ENCODE data around the gene EHBP1L1. TPM values are rescaled to one million over a fixed set of nuclear protein-coding genes. Genes with fewer than 3 reads are reported as not detected.
A peak's percentile ranks its signal among the peaks of the same experiment; 100 is the strongest.

EHBP1L1 gene
- total and polyA plus RNA-seq, 5 donors from 2014 or later: 7.8 to 143 (median 9.4) TPM

DNA sequence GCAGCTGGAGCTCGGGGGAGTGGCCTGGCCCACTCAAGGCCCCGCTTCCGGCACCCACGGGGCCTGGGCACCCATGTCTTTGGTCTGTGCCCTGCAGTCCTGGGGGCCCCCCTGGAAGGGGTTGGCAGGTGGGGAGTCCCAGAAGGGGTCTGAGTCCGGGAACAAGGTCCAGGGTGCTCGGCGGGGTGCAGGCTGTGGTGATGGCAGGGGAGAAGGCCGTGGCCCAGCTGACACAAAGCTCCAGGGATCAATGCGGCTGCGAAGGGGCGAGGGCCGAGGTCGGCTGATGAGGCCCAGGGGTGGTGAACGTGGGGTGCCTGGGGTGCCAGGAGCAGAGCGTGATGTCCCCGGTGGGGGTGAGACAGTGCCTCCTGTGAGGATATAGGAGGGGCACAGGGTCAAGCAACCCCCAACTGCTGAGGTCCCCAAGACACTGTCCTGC, 22.4 kb downstream of the EHBP1L1 start:
- peaks cover 0 to 23% (median 6%) of the 10 kb centered on the region in 4 donors for H3K4me1 Mint-ChIP-seq
- no peak for DNase-seq

DNA sequence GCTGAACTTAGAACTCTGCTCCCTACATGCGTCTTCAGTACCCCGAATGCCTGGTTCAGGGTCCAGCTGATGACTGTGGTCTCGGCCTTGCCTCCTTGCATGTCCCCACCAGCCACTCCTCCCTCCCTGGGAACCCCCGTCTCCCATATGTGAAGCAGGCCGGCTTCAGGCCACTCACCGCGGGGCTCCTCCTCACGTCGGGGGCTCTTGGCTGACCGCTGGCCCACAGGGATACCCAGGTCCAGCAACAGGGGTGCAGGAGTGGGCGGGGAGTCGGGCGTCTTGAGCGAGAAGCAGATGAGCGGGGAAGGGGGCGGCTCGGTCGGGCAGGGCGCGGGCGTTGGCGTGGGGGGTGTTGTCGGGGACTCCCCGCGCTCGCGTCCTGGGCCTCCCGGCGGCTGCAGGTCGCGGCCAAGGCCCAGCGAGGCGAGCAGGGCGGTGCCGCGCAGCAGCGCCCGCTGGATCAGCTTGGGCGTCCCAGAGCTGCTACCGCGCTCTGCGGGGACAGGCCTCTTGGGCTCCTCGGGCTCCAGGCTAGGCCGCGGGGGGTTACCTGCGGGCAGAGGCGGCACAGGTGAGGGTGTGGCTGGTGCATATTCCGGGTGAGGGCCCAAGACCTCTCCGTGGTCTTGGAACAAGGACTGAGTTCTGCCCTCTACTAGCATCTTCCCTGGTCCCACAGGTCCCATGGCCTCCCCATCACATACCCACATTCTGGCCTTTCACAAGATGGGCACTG, 23.5 kb downstream of the EHBP1L1 start:
- Mint-ChIP-seq H3K36me3 (peaks cover 8% of the 10 kb centered on the region), H3K27me3 (no peaks in the 10 kb centered on the region), H3K27ac (peak overlapping the region in 2 of 3 donors; percentile 46 to 85), H3K9me3 (no peaks in the 10 kb centered on the region), H3K4me1 (peaks cover 0 to 17% (median 6%) of the 10 kb centered on the region in 4 donors), H3K4me3 (no peak overlapping the region)
- peaks cover 20% of the 10 kb centered on the region for H3K36me3 ChIP-seq (ENCODE audit: control insufficient read depth, insufficient read depth, low read length)
- no peak overlapping the region for H3K4me3 ChIP-seq (ENCODE audit: low read depth, low read length)
- H3K4me1 ChIP-seq (ENCODE audit: control insufficient read depth, insufficient read depth, low read length, poor library complexity, severe bottlenecking): peaks cover 10% of the 10 kb centered on the region
- H3K27ac ChIP-seq (ENCODE audit: insufficient read depth, low read length, poor library complexity, severe bottlenecking): no peak overlapping the region
- H3K9me3 ChIP-seq (ENCODE audit: control insufficient read depth in 2 of 2, low read length in 2 of 2): no peaks in the 10 kb centered on the region
- DNase-seq (no peak), ATAC-seq (ENCODE audit: low read depth in 2 of 2) (no peak)
- no peaks in the 10 kb centered on the region for H3K27me3 ChIP-seq (ENCODE audit: control insufficient read depth, insufficient read depth, low read length)

More for the DNA sequence above, 22.4 kb downstream of the EHBP1L1 start:
- peaks cover 3% of the 10 kb centered on the region for H3K36me3 Mint-ChIP-seq
- H3K27me3 ChIP-seq (ENCODE audit: control insufficient read depth, insufficient read depth, low read length): no peaks in the 10 kb centered on the region
- H3K4me1 ChIP-seq (ENCODE audit: control insufficient read depth, insufficient read depth, low read length, poor library complexity, severe bottlenecking): peaks cover 10% of the 10 kb centered on the region
- H3K9me3 ChIP-seq (ENCODE audit: control insufficient read depth in 2 of 2, low read length in 2 of 2): no peaks in the 10 kb centered on the region
- H3K4me3 ChIP-seq (ENCODE audit: low read depth, low read length): no peak overlapping the region
- peaks cover 9% of the 10 kb centered on the region for H3K36me3 ChIP-seq (ENCODE audit: control insufficient read depth, insufficient read depth, low read length)
- H3K27ac ChIP-seq (ENCODE audit: insufficient read depth, low read length, poor library complexity, severe bottlenecking): no peak overlapping the region
- H3K27me3 Mint-ChIP-seq: no peaks in the 10 kb centered on the region
- H3K4me3 Mint-ChIP-seq: no peak overlapping the region
- H3K9me3 Mint-ChIP-seq: no peaks in the 10 kb centered on the region
- H3K27ac Mint-ChIP-seq: no peak overlapping the region
- ATAC-seq (ENCODE audit: low read depth in 2 of 2): no peak

DNA sequence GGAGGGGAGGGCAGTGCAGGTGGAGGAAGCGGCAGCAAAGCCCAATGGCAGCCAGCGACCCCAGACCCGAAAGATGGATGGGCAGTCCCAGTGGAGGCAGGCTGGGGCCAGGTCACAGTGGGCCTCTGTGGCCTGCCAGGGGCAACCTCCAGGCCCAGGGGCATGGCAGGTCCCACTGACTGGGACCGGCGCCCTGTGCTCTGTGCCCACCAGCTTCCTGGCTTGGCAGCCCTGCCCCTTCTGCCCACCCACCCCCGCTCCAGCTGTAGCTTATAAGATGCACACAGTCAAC, 24.0 kb downstream of the EHBP1L1 start:
- DNase-seq (no peak), ATAC-seq (ENCODE audit: low read depth in 2 of 2) (no peak)
- peaks cover 0 to 13% (median 4%) of the 10 kb centered on the region in 4 donors for H3K4me1 Mint-ChIP-seq
- Histone ChIP-seq H3K27ac (ENCODE audit: insufficient read depth, low read length, poor library complexity, severe bottlenecking) (no peak overlapping the region), H3K9me3 (ENCODE audit: control insufficient read depth in 2 of 2, low read length in 2 of 2) (no peaks in the 10 kb centered on the region), H3K4me3 (ENCODE audit: low read depth, low read length) (no peak overlapping the region), H3K27me3 (ENCODE audit: control insufficient read depth, insufficient read depth, low read length) (no peaks in the 10 kb centered on the region), H3K4me1 (ENCODE audit: control insufficient read depth, insufficient read depth, low read length, poor library complexity, severe bottlenecking) (peaks cover 9% of the 10 kb centered on the region), H3K36me3 (ENCODE audit: control insufficient read depth, insufficient read depth, low read length) (peaks cover 24% of the 10 kb centered on the region)
- no peak overlapping the region for H3K4me3 Mint-ChIP-seq
- H3K27ac Mint-ChIP-seq: peak overlapping the region in 1 of 3 donors; percentile 67
- H3K36me3 Mint-ChIP-seq: peaks cover 8% of the 10 kb centered on the region
- H3K9me3 Mint-ChIP-seq: no peaks in the 10 kb centered on the region
- H3K27me3 Mint-ChIP-seq: no peaks in the 10 kb centered on the region

DNA sequence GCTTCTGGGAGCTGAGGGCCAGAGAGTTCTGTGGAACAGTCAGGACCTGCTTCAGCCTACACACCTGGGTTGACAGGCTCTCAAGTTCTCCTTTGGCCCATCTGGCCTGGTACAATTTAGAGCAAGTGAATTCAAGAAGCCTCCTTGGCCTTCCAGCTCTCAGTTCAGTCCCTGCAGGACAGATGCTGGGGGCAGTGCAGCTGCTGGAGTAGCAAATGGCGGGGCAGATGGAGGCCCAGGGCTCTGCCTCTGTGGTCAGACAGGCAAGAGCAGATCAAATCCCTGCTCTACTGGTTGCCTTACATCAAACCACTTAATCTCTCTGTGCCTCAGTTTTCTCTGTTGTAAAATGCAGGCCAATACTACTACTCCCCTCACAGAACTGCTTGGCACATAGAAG, 28.4 kb downstream of the EHBP1L1 start:
- H3K36me3 ChIP-seq (ENCODE audit: control insufficient read depth, insufficient read depth, low read length): peaks cover 46% of the 10 kb centered on the region
- no peaks in the 10 kb centered on the region for H3K9me3 Mint-ChIP-seq
- DNase-seq (no peak), ATAC-seq (ENCODE audit: low read depth in 2 of 2) (no peak)
- H3K4me1 Mint-ChIP-seq: peaks cover 0 to 8% (median 5%) of the 10 kb centered on the region in 4 donors
- H3K27me3 ChIP-seq (ENCODE audit: control insufficient read depth, insufficient read depth, low read length): no peaks in the 10 kb centered on the region
- no peak overlapping the region for H3K27ac ChIP-seq (ENCODE audit: insufficient read depth, low read length, poor library complexity, severe bottlenecking)
- peaks cover 9% of the 10 kb centered on the region for H3K36me3 Mint-ChIP-seq
- no peak overlapping the region for H3K4me3 ChIP-seq (ENCODE audit: low read depth, low read length)
- no peaks in the 10 kb centered on the region for H3K27me3 Mint-ChIP-seq
- H3K4me1 ChIP-seq (ENCODE audit: control insufficient read depth, insufficient read depth, low read length, poor library complexity, severe bottlenecking): no peaks in the 10 kb centered on the region
- no peak overlapping the region for H3K4me3 Mint-ChIP-seq
- peak overlapping the region in 1 of 3 donors; percentile 67 for H3K27ac Mint-ChIP-seq
- no peaks in the 10 kb centered on the region for H3K9me3 ChIP-seq (ENCODE audit: control insufficient read depth in 2 of 2, low read length in 2 of 2)

DNA sequence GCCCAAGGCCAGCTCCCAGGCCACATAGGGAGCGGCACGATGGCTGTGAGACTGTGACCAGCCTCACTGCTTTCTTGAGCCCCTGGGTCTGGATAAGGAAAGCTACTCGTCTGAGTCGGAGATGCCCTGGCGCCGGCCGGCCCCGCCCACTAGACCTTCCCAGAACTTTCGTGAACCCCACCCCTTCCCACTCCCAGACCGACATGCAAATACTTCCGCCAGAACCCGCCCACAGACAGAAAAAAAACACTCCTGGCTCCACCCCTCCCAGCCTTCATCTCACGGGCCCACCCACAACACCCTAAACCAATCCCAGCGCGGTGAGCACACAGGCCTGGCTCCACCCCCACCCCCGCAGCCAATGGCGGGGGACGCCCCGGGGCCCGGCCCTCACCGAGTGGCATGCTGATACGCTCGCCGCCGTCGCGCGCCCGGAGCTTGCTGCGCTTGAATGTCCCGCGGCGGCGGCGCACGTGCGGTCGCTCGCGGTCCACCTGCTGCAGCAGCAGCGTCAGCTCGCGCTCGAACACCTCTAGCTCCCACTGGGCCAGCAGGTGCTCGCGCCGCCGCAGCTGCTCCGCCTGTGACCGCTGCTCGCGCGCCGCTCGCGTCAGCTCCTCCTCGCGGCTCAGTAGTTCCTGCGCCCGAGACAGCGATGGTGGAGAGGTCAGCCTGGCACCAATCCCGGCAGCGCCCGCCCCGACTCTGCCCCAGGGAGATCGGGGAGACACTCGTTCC, 31.2 kb downstream of the EHBP1L1 start:
- Mint-ChIP-seq H3K9me3 (no peaks in the 10 kb centered on the region), H3K4me3 (no peak overlapping the region), H3K27me3 (no peaks in the 10 kb centered on the region), H3K4me1 (peaks cover 0 to 36% (median 21%) of the 10 kb centered on the region in 4 donors), H3K36me3 (peaks cover 9% of the 10 kb centered on the region), H3K27ac (peak overlapping the region in 1 of 3 donors; percentile 42)
- Histone ChIP-seq H3K4me1 (ENCODE audit: control insufficient read depth, insufficient read depth, low read length, poor library complexity, severe bottlenecking) (peaks cover 18% of the 10 kb centered on the region), H3K27ac (ENCODE audit: insufficient read depth, low read length, poor library complexity, severe bottlenecking) (no peak overlapping the region), H3K36me3 (ENCODE audit: control insufficient read depth, insufficient read depth, low read length) (peaks cover 51% of the 10 kb centered on the region), H3K9me3 (ENCODE audit: control insufficient read depth in 2 of 2, low read length in 2 of 2) (no peaks in the 10 kb centered on the region), H3K27me3 (ENCODE audit: control insufficient read depth, insufficient read depth, low read length) (no peaks in the 10 kb centered on the region), H3K4me3 (ENCODE audit: low read depth, low read length) (no peak overlapping the region)
- ATAC-seq (ENCODE audit: low read depth in 2 of 2) (no peak), DNase-seq (no peak)

DNA sequence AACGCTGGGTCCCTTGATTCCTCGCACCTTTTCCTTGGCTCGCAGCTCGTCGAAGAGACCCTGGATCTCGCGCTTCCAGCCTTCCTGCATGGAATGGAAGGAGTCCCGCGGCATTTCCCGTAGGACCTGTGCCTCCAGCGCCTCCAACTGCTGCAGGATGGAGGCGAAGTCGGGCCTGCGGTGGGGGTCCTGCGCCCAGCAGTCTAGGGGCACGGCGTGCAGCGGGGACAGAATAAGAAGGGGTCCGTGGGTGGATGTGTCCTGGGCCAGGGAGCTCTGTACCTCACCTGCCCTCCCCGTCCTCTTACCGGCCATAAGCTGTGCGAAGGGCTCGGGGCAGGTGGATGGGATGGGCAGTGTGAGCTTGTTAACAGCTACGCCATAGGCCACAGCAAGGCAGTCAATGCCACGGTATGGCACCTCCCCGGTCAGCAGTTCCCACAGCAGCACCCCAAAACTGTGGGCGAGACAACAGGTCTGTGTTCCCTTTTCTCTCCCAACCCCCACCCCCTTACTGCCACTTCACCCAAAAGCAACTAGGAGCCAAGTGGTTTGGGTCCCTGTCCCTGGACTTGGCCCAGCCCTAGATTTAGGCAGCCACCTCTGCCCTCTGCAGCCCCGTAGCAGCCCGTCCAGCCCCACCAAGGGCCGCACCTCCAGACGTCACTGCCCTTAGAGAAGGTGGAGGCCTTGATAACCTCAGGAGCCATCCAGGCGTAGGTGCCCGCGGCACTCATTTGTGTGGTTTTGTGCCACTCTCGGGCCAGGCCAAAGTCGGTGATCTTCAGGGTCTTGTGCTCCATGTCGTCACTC, 32.0 kb downstream of the EHBP1L1 start:
- peaks cover 0 to 42% (median 26%) of the 10 kb centered on the region in 4 donors for H3K4me1 Mint-ChIP-seq
- peaks cover 25% of the 10 kb centered on the region for H3K4me1 ChIP-seq (ENCODE audit: control insufficient read depth, insufficient read depth, low read length, poor library complexity, severe bottlenecking)
- peak overlapping the region in 3 of 4 donors; percentile 33 to 86 (median 38) for H3K4me3 Mint-ChIP-seq
- no peaks in the 10 kb centered on the region for H3K27me3 Mint-ChIP-seq
- no peak overlapping the region for H3K4me3 ChIP-seq (ENCODE audit: low read depth, low read length)
- no peak for ATAC-seq (ENCODE audit: low read depth in 2 of 2)
- no peaks in the 10 kb centered on the region for H3K27me3 ChIP-seq (ENCODE audit: control insufficient read depth, insufficient read depth, low read length)
- peak overlapping the region in 1 of 3 donors; percentile 11 for H3K27ac Mint-ChIP-seq
- no peak overlapping the region for H3K27ac ChIP-seq (ENCODE audit: insufficient read depth, low read length, poor library complexity, severe bottlenecking)
- H3K9me3 ChIP-seq (ENCODE audit: control insufficient read depth in 2 of 2, low read length in 2 of 2): no peaks in the 10 kb centered on the region
- no peak for DNase-seq
- H3K36me3 ChIP-seq (ENCODE audit: control insufficient read depth, insufficient read depth, low read length): peaks cover 51% of the 10 kb centered on the region
- H3K9me3 Mint-ChIP-seq: no peaks in the 10 kb centered on the region
- peaks cover 9% of the 10 kb centered on the region for H3K36me3 Mint-ChIP-seq

DNA sequence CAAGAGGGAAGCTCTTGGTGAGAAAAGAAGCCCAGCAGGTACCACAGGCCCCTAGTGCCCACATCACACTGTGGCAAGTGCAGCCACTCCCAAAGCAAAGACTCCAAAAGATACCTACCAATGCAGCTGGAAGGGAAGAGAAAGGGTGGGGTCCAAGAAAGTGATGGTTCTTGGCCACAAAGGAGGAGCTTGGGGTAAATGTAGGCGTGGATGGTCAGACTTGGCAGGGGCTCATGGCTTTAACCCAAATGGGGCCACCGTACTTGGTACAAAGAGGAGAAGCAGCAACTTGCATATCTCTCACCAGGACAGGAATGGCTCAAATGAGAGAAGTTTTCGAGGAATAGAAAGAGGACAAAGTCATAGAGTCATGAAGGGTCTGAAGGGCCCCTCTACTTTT, 33.4 kb downstream of the EHBP1L1 start:
- Histone ChIP-seq H3K36me3 (ENCODE audit: control insufficient read depth, insufficient read depth, low read length) (peaks cover 40% of the 10 kb centered on the region), H3K4me3 (ENCODE audit: low read depth, low read length) (no peak overlapping the region), H3K4me1 (ENCODE audit: control insufficient read depth, insufficient read depth, low read length, poor library complexity, severe bottlenecking) (peaks cover 36% of the 10 kb centered on the region), H3K9me3 (ENCODE audit: control insufficient read depth in 2 of 2, low read length in 2 of 2) (no peaks in the 10 kb centered on the region), H3K27ac (ENCODE audit: insufficient read depth, low read length, poor library complexity, severe bottlenecking) (no peak overlapping the region), H3K27me3 (ENCODE audit: control insufficient read depth, insufficient read depth, low read length) (no peaks in the 10 kb centered on the region)
- Mint-ChIP-seq H3K36me3 (peaks cover 4% of the 10 kb centered on the region), H3K27me3 (no peaks in the 10 kb centered on the region), H3K9me3 (no peaks in the 10 kb centered on the region), H3K4me1 (peaks cover 0 to 50% (median 26%) of the 10 kb centered on the region in 4 donors), H3K4me3 (peak overlapping the region in 3 of 4 donors; percentile 64 to 86 (median 75)), H3K27ac (peak overlapping the region; percentile 58 to 85 (median 85))
- ATAC-seq (ENCODE audit: low read depth in 2 of 2) (no peak), DNase-seq (no peak)

All from CD4-positive, CD25-positive, alpha-beta regulatory T cell (primary cell).